Activated CD4-positive, alpha-beta T cell treated with anti-CD3 and anti-CD28 coated beads, Interleukin-2, amount 10 ng/mL, durations not matched to agents 7 days and 5 days (primary cell): ENCODE data around the gene TAS2R20. TPM values are rescaled to one million over a fixed set of nuclear protein-coding genes. Genes with fewer than 3 reads are reported as not detected.
A peak's percentile ranks its signal among the peaks of the same experiment; 100 is the strongest.

ENCODE experiments used
- CTCF ChIA-PET: fragments of 350-600 bp; sonication (Branson Sonifier 250); formaldehyde crosslinking; loops from one replicate; lab custom pipeline; 2021; ENCODE audit warnings: antibody characterized with exemption; lab: Charles Lee
- POLR2A ChIA-PET: fragments of 350-600 bp; sonication (Branson Sonifier 250); formaldehyde crosslinking; loops from one replicate; lab custom pipeline; 2021; ENCODE audit warnings: antibody characterized with exemption; lab: Charles Lee
- DNase-seq: peaks from one replicate; pipeline ENCODE4 v3.0.0-alpha.2; 2020
- H3K27ac Mint-ChIP-seq: one replicate; pipeline ENCODE4 v1.8.0; 2021; ENCODE audit warnings: mild to moderate bottlenecking, moderate library complexity, mixed read lengths
- H3K27me3 Mint-ChIP-seq: one replicate; pipeline ENCODE4 v1.8.0; 2021; ENCODE audit warnings: mixed read lengths
- H3K36me3 Mint-ChIP-seq: one replicate; pipeline ENCODE4 v1.8.0; 2021; ENCODE audit warnings: low read depth, mixed read lengths
- H3K4me1 Mint-ChIP-seq: one replicate; pipeline ENCODE4 v1.8.0; 2021; ENCODE audit warnings: mixed read lengths
- H3K4me3 Mint-ChIP-seq: one replicate; pipeline ENCODE4 v1.8.0; 2021; ENCODE audit warnings: mild to moderate bottlenecking, moderate library complexity, mixed read lengths
- H3K9me3 Mint-ChIP-seq: one replicate; pipeline ENCODE4 v1.8.0; 2021; ENCODE audit warnings: mixed read lengths
- total RNA-seq, 2 experiments: library from RNA; stranded (reverse); gene quantifications; one replicate each; pipeline ENCODE4 v1.2.3, GENCODE V29; 2021

The TAS2R20 gene
- total RNA-seq, 2 experiments from 2014 or later: 1.6 to 2.1 TPM

DNA sequence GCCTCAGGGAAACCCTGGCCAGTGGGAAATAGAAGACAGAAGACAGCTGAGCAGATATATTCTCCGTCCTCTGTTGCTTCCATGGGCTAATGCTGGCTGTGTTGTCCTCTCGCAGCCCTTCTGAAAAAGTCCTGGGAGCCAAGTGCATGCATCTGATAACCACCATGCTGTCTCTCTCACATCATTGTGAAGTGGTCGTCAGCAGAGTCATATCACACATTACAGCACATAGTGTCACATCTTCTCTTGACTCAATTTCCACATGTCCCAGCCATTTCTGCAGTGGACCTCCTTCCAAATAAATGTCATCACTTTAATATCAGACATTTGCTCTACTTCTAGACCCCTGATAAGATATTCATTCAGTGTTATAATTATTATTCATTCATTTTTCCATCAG, 3.8 kb downstream of the TAS2R20 start:
- H3K36me3 Mint-ChIP-seq: peaks cover 21% of the 10 kb centered on the region
- H3K4me3 Mint-ChIP-seq: no peak overlapping the region
- H3K9me3 Mint-ChIP-seq: peaks cover 10% of the 10 kb centered on the region
- DNase-seq: no peak
- ChIA-PET POLR2A (no interaction called here), CTCF (no interaction called here)
- H3K27ac Mint-ChIP-seq: no peak overlapping the region
- no peaks in the 10 kb centered on the region for H3K27me3 Mint-ChIP-seq
- H3K4me1 Mint-ChIP-seq: no peaks in the 10 kb centered on the region

DNA sequence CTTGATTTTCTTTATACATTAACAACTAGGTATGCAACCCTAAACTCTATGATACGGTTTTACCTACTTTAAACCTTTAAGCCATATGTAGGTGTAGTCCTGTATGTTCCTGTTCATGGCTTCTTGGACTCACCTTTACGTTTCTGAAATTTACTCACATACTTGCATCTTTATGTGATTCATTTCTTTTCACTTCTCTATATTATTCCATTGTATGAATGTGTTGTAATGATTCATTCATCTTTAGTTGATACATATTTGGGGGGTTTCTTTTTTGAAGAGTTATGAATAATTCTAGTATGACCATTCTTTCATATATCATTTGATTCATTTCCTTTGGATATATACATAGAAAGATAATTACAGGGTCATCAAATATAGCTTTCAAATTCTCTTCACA, 9.0 kb downstream of the TAS2R20 start:
- Mint-ChIP-seq H3K27me3 (peaks cover 9% of the 10 kb centered on the region), H3K4me1 (peaks cover 4% of the 10 kb centered on the region), H3K4me3 (no peak overlapping the region), H3K36me3 (peaks cover 21% of the 10 kb centered on the region), H3K27ac (no peak overlapping the region), H3K9me3 (peaks cover 12% of the 10 kb centered on the region)
- DNase-seq: no peak
- ChIA-PET CTCF (interaction anchor here (1.0 kb wide), 1 partner anchor 65 kb away, joined by 3 read pairs; no protein-coding TSS in a partner anchor), POLR2A (no interaction called here)

GRCh38 chr12:10986812-10987211, 11.3 kb downstream of the TAS2R20 start, which contains the start of gene TAS2R50:
TAS2R50 (minus strand) TSS chr12:10986912; CDS start chr12:10986860, 52 bp downstream.
- peaks cover 12% of the 10 kb centered on the region for H3K9me3 Mint-ChIP-seq
- H3K4me1 Mint-ChIP-seq: peaks cover 22% of the 10 kb centered on the region
- no peak within 1 kb of the TSS for H3K4me3 Mint-ChIP-seq
- ChIA-PET CTCF (no interaction called here), POLR2A (no interaction called here)
- H3K27ac Mint-ChIP-seq: no peak within 1 kb of the TSS
- peaks cover 11% of the 10 kb centered on the region for H3K27me3 Mint-ChIP-seq
- H3K36me3 Mint-ChIP-seq: peaks cover 23% of the 10 kb centered on the region
- DNase-seq: no peak

DNA sequence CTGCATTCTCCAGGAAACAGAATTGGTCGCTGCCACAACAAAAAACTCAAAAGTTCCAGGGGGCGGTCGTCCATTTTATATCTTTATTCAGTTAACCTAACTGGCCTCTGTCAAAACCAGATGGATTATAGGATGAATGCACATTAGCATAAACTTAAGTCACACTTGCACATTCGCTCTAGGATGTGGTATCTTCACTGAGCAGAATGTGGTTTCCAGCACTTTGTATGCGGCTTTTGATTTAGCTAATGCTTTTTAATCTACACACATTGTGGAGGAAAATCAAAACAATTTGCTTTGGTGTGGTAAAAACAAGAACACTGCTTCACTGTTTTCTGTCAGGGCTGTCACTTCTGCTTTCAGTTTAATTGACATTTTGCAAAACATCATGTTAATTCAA, 15.9 kb downstream of the TAS2R20 start:
- ChIA-PET CTCF (interaction anchor here (1.6 kb wide), 1 partner anchor 13 kb away, joined by 3 read pairs; no protein-coding TSS in a partner anchor), POLR2A (no interaction called here)
- no peak overlapping the region for H3K4me3 Mint-ChIP-seq
- H3K27ac Mint-ChIP-seq: peak overlapping the region; percentile 37
- peaks cover 17% of the 10 kb centered on the region for H3K36me3 Mint-ChIP-seq
- H3K9me3 Mint-ChIP-seq: peaks cover under 1% of the 10 kb centered on the region
- H3K27me3 Mint-ChIP-seq: peaks cover 27% of the 10 kb centered on the region
- H3K4me1 Mint-ChIP-seq: peaks cover 28% of the 10 kb centered on the region
- peak; percentile 82 for DNase-seq

DNA sequence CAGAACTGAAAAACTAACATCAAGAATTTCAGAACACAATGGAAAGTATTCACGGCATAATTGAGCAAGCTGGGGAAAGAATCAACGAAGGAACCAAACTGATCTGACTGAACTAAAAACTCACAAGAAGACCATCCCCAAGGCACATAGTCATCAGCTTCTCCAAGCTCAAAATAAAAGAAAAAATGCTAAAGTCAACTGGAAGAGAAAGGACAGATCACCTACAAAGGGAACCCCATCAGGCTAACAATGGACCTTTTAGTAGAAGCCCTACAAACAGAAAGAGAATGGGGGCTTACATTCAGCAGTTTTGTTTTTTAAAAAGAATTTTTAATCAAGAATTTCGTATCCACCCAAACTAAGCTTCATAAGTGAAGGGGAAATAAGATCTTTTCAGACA, 23.1 kb downstream of the TAS2R20 start:
- Mint-ChIP-seq H3K27me3 (peaks cover 24% of the 10 kb centered on the region), H3K36me3 (peaks cover 18% of the 10 kb centered on the region), H3K9me3 (no peaks in the 10 kb centered on the region), H3K4me3 (no peak overlapping the region), H3K4me1 (no peaks in the 10 kb centered on the region), H3K27ac (no peak overlapping the region)
- ChIA-PET POLR2A (no interaction called here), CTCF (no interaction called here)
- DNase-seq: no peak

DNA sequence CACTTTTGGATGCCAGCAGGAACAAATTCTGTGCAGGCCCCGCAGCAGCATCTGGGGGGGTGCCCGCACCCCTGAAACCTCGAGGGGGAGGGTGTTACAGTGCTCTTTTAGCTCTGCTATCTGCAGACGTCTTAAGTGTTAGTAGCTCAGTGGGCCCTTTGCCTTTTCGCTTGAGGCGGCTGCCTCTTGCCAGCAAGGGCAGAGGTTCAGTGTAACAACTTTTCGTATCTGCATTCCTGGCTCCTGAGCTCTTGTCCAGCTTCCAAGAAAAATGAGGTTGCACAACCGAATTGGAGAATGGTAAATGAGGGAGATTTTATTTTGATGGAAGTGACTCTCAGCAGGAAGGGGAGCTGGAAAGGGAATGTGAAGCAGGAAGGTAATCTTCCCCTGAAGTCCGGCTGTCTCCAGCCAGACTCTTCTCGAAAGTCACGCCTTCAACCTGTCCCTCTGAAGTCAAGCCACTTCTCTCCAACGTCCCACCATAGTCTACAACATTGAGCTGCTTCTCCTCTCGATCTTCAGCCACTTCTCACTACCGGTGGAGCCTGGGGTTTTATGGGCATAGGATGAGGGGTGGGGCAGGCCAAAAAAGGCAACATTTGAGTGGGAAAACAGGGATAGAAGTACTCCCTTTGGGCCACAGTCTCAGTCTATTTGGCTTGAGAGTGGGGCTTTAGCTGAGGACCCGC, 29.2 kb downstream of the TAS2R20 start:
- Mint-ChIP-seq H3K9me3 (no peaks in the 10 kb centered on the region), H3K27me3 (no peaks in the 10 kb centered on the region), H3K27ac (no peak overlapping the region), H3K36me3 (peaks cover 12% of the 10 kb centered on the region), H3K4me1 (peaks cover 2% of the 10 kb centered on the region), H3K4me3 (no peak overlapping the region)
- ChIA-PET POLR2A (no interaction called here), CTCF (no interaction called here)
- DNase-seq: no peak

DNA sequence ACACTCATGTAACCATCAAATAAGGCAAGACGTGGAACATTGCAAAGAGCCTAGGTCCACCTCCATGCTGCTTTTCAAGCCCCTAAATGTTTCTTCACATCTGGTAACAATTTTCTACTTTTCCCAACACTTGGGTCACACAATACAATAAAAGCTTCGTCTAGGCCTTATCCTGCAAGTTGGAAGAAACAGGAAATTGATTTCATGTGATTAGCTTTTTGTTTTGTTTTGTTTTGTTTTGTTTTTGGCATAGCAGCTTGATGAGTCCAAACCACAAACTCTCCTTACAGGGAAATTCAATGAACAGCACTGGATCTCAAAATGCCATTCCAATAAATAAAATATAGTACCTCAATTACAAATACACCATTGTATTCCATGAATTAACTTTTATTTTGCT, 30.7 kb downstream of the TAS2R20 start:
- POLR2A ChIA-PET: no interaction called here
- no peak for DNase-seq
- Mint-ChIP-seq H3K27me3 (no peaks in the 10 kb centered on the region), H3K36me3 (peaks cover 6% of the 10 kb centered on the region), H3K4me3 (no peak overlapping the region), H3K27ac (no peak overlapping the region), H3K9me3 (no peaks in the 10 kb centered on the region), H3K4me1 (peaks cover 2% of the 10 kb centered on the region)
- CTCF ChIA-PET: interaction anchor here (0.7 kb wide), 1 partner anchor 75 kb away, joined by 3 read pairs; no protein-coding TSS in a partner anchor

DNA sequence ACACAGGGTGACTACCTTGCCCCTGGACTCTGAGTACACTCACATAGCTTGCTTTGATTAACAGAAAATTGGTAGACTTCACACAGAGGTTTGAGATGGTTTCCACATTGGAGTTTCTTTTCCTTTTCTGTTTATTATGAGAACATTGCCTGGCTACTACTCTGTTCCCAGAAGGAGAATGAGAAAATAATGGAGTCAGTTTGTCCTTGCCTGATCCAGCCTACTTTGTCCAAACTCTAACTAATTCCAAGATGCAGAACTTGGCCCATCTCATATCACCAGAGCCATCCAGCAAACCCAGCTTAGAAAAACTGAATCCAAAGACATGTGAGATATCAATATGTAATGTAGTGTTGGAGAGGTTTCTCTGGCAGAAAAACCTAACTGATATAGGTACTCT, 31.8 kb downstream of the TAS2R20 start:
- ChIA-PET CTCF (no interaction called here), POLR2A (no interaction called here)
- Mint-ChIP-seq H3K9me3 (no peaks in the 10 kb centered on the region), H3K4me3 (no peak overlapping the region), H3K27ac (no peak overlapping the region), H3K27me3 (no peaks in the 10 kb centered on the region), H3K36me3 (peaks cover 6% of the 10 kb centered on the region), H3K4me1 (peaks cover 8% of the 10 kb centered on the region)
- no peak for DNase-seq

DNA sequence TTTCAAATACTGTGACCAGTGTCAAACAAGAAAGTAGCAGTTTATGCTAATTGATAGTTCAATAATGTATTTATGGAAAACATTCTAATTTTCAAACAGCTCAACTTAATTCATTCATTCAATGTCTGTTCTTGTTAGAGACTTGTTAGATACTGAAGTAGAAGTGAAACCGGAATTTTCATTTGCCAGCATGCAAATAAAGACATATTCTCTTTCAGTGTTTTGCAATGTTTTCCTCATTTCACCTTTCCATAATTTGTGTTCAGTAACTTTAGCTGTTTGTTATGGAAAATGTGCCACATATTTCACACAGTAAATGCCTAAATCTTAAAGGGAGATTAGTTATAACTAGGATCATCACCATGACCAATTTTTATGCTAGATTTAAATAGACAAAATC, 32.6 kb downstream of the TAS2R20 start:
- ChIA-PET POLR2A (no interaction called here), CTCF (no interaction called here)
- Mint-ChIP-seq H3K4me1 (peaks cover 15% of the 10 kb centered on the region), H3K4me3 (no peak overlapping the region), H3K9me3 (no peaks in the 10 kb centered on the region), H3K36me3 (peaks cover 10% of the 10 kb centered on the region), H3K27ac (no peak overlapping the region), H3K27me3 (no peaks in the 10 kb centered on the region)
- DNase-seq: no peak

DNA sequence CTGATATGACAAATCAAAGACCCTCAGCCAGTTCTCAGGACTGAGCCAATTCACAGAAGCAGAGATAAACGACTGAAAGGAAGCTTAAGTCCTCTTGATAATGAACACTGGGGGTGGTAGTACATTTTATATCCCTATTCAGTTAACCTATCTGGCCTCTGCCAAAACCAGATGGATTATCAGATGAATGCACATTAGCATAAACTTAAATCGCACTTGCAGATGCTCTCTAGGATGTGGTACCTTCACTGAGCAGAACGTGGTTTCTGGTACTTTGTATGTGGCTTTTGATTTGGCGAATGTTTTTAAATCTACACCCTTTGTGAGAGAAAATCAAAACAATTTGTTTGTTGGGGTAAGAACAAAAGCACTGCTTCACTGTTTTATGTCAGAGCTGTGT, 37.9 kb downstream of the TAS2R20 start:
- Mint-ChIP-seq H3K36me3 (peaks cover 29% of the 10 kb centered on the region), H3K9me3 (peaks cover 12% of the 10 kb centered on the region), H3K4me3 (no peak overlapping the region), H3K27me3 (no peaks in the 10 kb centered on the region), H3K27ac (peak overlapping the region; percentile 70), H3K4me1 (peaks cover 40% of the 10 kb centered on the region)
- ChIA-PET POLR2A (no interaction called here), CTCF (no interaction called here)
- peak; percentile 61 for DNase-seq

- no peak overlapping the region for H3K4me3 Mint-ChIP-seq
- ChIA-PET CTCF (no interaction called here), POLR2A (no interaction called here)
- peaks cover 15% of the 10 kb centered on the region for H3K9me3 Mint-ChIP-seq
- H3K27ac Mint-ChIP-seq: peak overlapping the region; percentile 70
- peaks cover 40% of the 10 kb centered on the region for H3K4me1 Mint-ChIP-seq
- DNase-seq: no peak
- H3K36me3 Mint-ChIP-seq: peaks cover 32% of the 10 kb centered on the region
- H3K27me3 Mint-ChIP-seq: no peaks in the 10 kb centered on the region
Measured at GRCh38 chr12:10959804-10960203, 38.3 kb downstream of the TAS2R20 start.

DNA sequence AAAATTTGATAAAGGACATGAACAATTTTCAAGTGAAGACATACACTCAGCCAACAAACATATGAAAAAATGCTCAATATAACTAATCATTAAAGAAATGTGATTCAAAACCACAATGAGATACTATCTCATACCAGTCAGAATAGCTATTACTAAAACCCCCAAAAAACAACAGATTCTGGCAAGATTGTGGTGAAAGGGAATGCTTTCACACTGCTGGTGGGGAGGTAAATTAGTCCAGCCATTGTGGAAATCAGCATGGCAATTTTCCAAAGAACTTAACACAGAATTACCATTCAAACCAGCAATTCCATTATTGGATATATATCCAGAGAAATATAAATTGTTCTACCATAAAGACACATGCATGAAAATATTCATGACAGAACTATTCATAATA, 40.4 kb downstream of the TAS2R20 start:
- Mint-ChIP-seq H3K4me1 (peaks cover 54% of the 10 kb centered on the region), H3K27me3 (no peaks in the 10 kb centered on the region), H3K36me3 (peaks cover 47% of the 10 kb centered on the region), H3K9me3 (peaks cover 20% of the 10 kb centered on the region), H3K27ac (no peak overlapping the region), H3K4me3 (no peak overlapping the region)
- ChIA-PET CTCF (no interaction called here), POLR2A (no interaction called here)
- DNase-seq: no peak

- Mint-ChIP-seq H3K4me3 (no peak overlapping the region), H3K27ac (no peak overlapping the region), H3K36me3 (peaks cover 45% of the 10 kb centered on the region), H3K4me1 (peaks cover 46% of the 10 kb centered on the region), H3K9me3 (peaks cover 20% of the 10 kb centered on the region), H3K27me3 (no peaks in the 10 kb centered on the region)
- CTCF ChIA-PET: no interaction called here
- DNase-seq: no peak
- POLR2A ChIA-PET: no interaction called here
Measured at GRCh38 chr12:10956085-10956484, 42.0 kb downstream of the TAS2R20 start.

GRCh38 chr12:10952645-10953044, 45.5 kb downstream of the TAS2R20 start:
- peaks cover 46% of the 10 kb centered on the region for H3K36me3 Mint-ChIP-seq
- POLR2A ChIA-PET: no interaction called here
- H3K4me1 Mint-ChIP-seq: peaks cover 25% of the 10 kb centered on the region
- DNase-seq: no peak
- CTCF ChIA-PET: no interaction called here
- no peak overlapping the region for H3K27ac Mint-ChIP-seq
- H3K4me3 Mint-ChIP-seq: no peak overlapping the region
- peaks cover 30% of the 10 kb centered on the region for H3K9me3 Mint-ChIP-seq
- no peaks in the 10 kb centered on the region for H3K27me3 Mint-ChIP-seq
